Thyroid gland (tissue), 4 donors: ENCODE results near the gene PDE10A. TPM values are rescaled to one million over a fixed set of nuclear protein-coding genes. Genes with fewer than 3 reads are reported as not detected.
A peak's percentile ranks its signal among the peaks of the same experiment; 100 is the strongest.

Experiments
- DNase-seq, 2 donors: peaks; one replicate each; pipeline ENCODE4 v3.0.0-alpha.2; 2019
- H3K27ac ChIP-seq, 3 donors: fragments of 200-600 bp; sonication (generic); 1 replicate in 2 of 3; 2 replicates in 1 of 3; pipeline ENCODE4 v1.5.1; 2016 to 2019; ENCODE audit warnings: mild to moderate bottlenecking in 1 of 3, moderate library complexity in 1 of 3
- H3K27me3 ChIP-seq: fragments of 200-600 bp; sonication (generic); one replicate; pipeline ENCODE4 v1.5.1; 2019
- H3K36me3 ChIP-seq, 2 donors: fragments of 200-600 bp; sonication (generic); one replicate each; pipeline ENCODE4 v1.5.1; 2016 to 2019
- H3K4me1 ChIP-seq, 2 donors: fragments of 200-600 bp; sonication (generic); one replicate each; pipeline ENCODE4 v1.5.1; 2017 to 2019
- H3K4me3 ChIP-seq, 3 donors: fragments of 200-600 bp; sonication (generic); replicated peaks in 1 of 3; 1 replicate in 2 of 3; 2 replicates in 1 of 3; pipeline ENCODE4 v1.5.1; 2016; ENCODE audit warnings: mild to moderate bottlenecking in 1 of 3
- H3K9me3 ChIP-seq: fragments of 200-600 bp; sonication (generic); one replicate; pipeline ENCODE4 v1.5.1; 2017
- CTCF ChIP-seq, 6 experiments: fragments of 200-600 bp in 3 of 6; fragments of 450-650 bp in 3 of 6; sonication (generic) in 3 of 6; IDR thresholded peaks; one replicate each; pipeline ENCODE4 v1.5.1; 2016 to 2019; ENCODE audit warnings: antibody characterized with exemption in 6 of 6, mild to moderate bottlenecking in 2 of 6, inconsistent platforms in 1 of 6, moderate library complexity in 1 of 6
- POLR2A ChIP-seq, 2 donors: fragments of 450-650 bp; IDR thresholded peaks; one replicate each; pipeline ENCODE4 v1.6.1; 2017; ENCODE audit warnings: antibody characterized with exemption in 2 of 2, mild to moderate bottlenecking in 2 of 2, moderate library complexity in 1 of 2
- WGBS, 2 donors: methylation state at CpG; one replicate each; pipeline ENCODE4 v1.1.5; 2017; 5-methylcytosine and 5-hydroxymethylcytosine counted together
- intact Hi-C: fragments of 100-400 bp; cut with DNase I; formaldehyde crosslinking; loops from one replicate; pipeline ENCODE4 v1.15.1; 2023
- total RNA-seq, 4 donors: library from RNA; depleted of rRNA; stranded (reverse); fragments of >200 nt; gene quantifications; one replicate each; pipeline ENCODE4 v1.2.3, GENCODE V29; 2016

PDE10A gene
- total RNA-seq, 4 donors from 2014 or later = 17.1 to 25.9 (median 20.7) TPM

GRCh38 chr6:165697171-165697570, 34.1 kb upstream of the PDE10A start:
- peaks cover 10 to 15% of the 10 kb centered on the region in 2 donors for H3K4me1 ChIP-seq
- H3K27ac ChIP-seq = no peak overlapping the region
- no peak for DNase-seq
- intact Hi-C loops = no loop called here
- TF ChIP-seq POLR2A (IDR thresholded peaks at IDR 0.05) (no peak), CTCF (IDR thresholded peaks at IDR 0.05) (no peak)
- no peak overlapping the region for H3K4me3 ChIP-seq
- H3K27me3 ChIP-seq = no peaks in the 10 kb centered on the region
- no peaks in the 10 kb centered on the region for H3K36me3 ChIP-seq
- no peaks in the 10 kb centered on the region for H3K9me3 ChIP-seq
- WGBS, 2 donors = 56 to 58% methylated on average over 1 of the region's 1 CpG

- Histone ChIP-seq H3K27me3 (no peaks in the 10 kb centered on the region), H3K27ac (no peak overlapping the region), H3K36me3 (no peaks in the 10 kb centered on the region), H3K4me3 (no peak overlapping the region), H3K9me3 (no peaks in the 10 kb centered on the region), H3K4me1 (peaks cover 10 to 20% of the 10 kb centered on the region in 2 donors)
- intact Hi-C loops = no loop called here
- TF ChIP-seq CTCF (IDR thresholded peaks at IDR 0.05) = no peak
- TF ChIP-seq POLR2A (IDR thresholded peaks at IDR 0.05) = no peak
- 45 to 57% methylated on average over 8 of the region's 8 CpGs for WGBS, 2 donors
- DNase-seq = peak; percentile 23 to 59
Measured at GRCh38 chr6:165695722-165696515, 32.9 kb upstream of the PDE10A start.

GRCh38 chr6:165694296-165694695, 31.3 kb upstream of the PDE10A start:
- Histone ChIP-seq H3K36me3 (no peaks in the 10 kb centered on the region), H3K27ac (no peak overlapping the region), H3K27me3 (no peaks in the 10 kb centered on the region), H3K4me3 (no peak overlapping the region), H3K4me1 (peaks cover 10 to 20% of the 10 kb centered on the region in 2 donors), H3K9me3 (no peaks in the 10 kb centered on the region)
- intact Hi-C loops = no loop called here
- TF ChIP-seq CTCF (IDR thresholded peaks at IDR 0.05) (no peak), POLR2A (IDR thresholded peaks at IDR 0.05) (no peak)
- 46 to 62% methylated on average over 12 of the region's 12 CpGs for WGBS, 2 donors
- peak in 1 of 2 donors; percentile 32 for DNase-seq

GRCh38 chr6:165692106-165692653, 29.1 kb upstream of the PDE10A start:
- no peaks in the 10 kb centered on the region for H3K27me3 ChIP-seq
- intact Hi-C loops = no loop called here
- H3K4me3 ChIP-seq = no peak overlapping the region
- TF ChIP-seq POLR2A (IDR thresholded peaks at IDR 0.05) (no peak), CTCF (IDR thresholded peaks at IDR 0.05) (no peak)
- H3K4me1 ChIP-seq = peaks cover 10 to 20% of the 10 kb centered on the region in 2 donors
- no peaks in the 10 kb centered on the region for H3K9me3 ChIP-seq
- H3K36me3 ChIP-seq = no peaks in the 10 kb centered on the region
- WGBS, 2 donors = 80 to 83% methylated on average over 11 of the region's 11 CpGs
- no peak for DNase-seq
- peak overlapping the region in 1 of 3 donors; percentile 8 for H3K27ac ChIP-seq

GRCh38 chr6:165689699-165690098, 26.7 kb upstream of the PDE10A start:
- WGBS, 2 donors = 88 to 90% methylated on average over 7 of the region's 7 CpGs
- Histone ChIP-seq H3K36me3 (no peaks in the 10 kb centered on the region), H3K4me3 (no peak overlapping the region), H3K4me1 (peaks cover under 1 to 10% of the 10 kb centered on the region in 2 donors), H3K27ac (no peak overlapping the region), H3K27me3 (no peaks in the 10 kb centered on the region), H3K9me3 (no peaks in the 10 kb centered on the region)
- TF ChIP-seq POLR2A (IDR thresholded peaks at IDR 0.05) = no peak
- no peak for TF ChIP-seq CTCF (IDR thresholded peaks at IDR 0.05)
- DNase-seq = no peak
- intact Hi-C loops = no loop called here
